ENCODE results near the gene VAV3.
A peak's percentile ranks its signal among the peaks of the same experiment; 100 is the strongest.

VAV3 gene

DNA sequence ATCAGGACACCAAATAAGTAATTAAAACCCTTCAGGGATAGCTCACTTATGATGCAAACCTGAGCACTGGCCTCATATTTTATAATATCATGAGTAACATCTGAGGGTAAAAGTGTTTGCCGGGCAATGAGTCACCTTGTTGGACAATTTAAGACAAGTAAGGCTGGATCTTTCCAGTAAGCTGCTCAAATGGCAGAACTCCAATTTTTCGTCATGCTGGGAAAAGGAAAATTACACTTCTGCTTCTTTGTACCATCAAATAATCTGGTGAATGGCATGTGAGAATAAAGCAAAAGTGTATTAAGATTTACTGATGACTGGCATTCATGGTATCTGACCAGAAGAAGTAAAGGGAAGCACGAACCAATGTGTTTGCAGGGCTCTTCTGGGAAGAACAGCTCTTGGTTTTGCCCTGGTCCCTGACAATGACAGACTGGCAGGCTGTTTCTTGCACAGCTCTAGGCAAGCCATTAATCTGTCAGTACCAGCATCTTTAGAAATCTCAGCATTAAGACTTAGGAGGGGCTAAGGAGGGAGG lies 392.2 kb downstream of the VAV3 start:
- DNase-seq (ENCODE audit: low read depth), result peak; percentile 86
- no peak overlapping the region for H3K4me3 ChIP-seq (ENCODE audit: control insufficient read depth, low read depth, low read length)
- TF ChIP-seq, protein P1, sequence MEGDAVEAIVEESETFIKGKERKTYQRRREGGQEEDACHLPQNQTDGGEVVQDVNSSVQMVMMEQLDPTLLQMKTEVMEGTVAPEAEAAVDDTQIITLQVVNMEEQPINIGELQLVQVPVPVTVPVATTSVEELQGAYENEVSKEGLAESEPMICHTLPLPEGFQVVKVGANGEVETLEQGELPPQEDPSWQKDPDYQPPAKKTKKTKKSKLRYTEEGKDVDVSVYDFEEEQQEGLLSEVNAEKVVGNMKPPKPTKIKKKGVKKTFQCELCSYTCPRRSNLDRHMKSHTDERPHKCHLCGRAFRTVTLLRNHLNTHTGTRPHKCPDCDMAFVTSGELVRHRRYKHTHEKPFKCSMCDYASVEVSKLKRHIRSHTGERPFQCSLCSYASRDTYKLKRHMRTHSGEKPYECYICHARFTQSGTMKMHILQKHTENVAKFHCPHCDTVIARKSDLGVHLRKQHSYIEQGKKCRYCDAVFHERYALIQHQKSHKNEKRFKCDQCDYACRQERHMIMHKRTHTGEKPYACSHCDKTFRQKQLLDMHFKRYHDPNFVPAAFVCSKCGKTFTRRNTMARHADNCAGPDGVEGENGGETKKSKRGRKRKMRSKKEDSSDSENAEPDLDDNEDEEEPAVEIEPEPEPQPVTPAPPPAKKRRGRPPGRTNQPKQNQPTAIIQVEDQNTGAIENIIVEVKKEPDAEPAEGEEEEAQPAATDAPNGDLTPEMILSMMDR (conservative IDR thresholded peaks at IDR 0.05; ENCODE audit: control insufficient read depth, insufficient read depth, low read depth, low read length), result no peak

DNA sequence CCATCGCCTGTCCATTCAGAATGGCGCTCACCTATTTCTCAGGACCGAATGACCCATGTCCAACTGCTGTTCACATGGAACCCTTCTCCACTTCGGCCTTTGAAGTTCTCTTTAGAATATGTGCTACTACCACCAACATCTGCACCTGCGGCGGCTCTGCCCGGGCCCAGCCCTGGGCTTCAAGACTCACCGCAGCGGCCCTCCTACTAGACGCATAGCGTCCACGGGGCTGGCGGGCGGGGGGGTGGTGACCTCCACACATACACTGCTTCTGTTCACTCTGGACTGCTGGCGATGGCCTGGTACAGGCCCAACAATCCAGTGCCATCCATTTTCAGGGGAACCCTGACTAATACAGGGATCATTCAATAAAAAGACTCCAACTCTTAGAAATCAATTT lies 394.2 kb downstream of the VAV3 start:
- H3K4me3 ChIP-seq (ENCODE audit: control insufficient read depth, low read depth, low read length), result no peak overlapping the region
- no peak for DNase-seq (ENCODE audit: low read depth)
- TF ChIP-seq, protein P1 (conservative IDR thresholded peaks at IDR 0.05; ENCODE audit: control insufficient read depth, insufficient read depth, low read depth, low read length), result no peak

DNA sequence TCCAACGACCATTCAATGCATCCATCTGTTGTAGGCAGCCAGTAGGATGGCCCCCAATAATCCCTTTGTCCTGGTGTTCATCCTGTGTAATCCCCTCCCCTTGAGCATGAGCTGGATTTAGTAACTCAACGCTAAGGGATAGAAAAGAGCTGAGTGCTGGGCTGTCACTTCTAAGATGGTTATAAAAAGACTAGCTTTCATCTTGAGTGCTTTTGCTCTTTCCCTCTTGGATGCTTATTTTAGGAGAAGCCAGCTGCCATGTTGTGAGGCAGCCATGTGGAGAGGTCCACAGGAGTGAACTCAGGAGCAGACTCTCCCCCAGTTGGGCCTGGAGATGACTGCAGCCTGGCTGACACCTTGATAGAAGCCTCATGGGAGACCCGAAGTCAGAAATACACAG lies 401.5 kb downstream of the VAV3 start:
- no peak for DNase-seq (ENCODE audit: low read depth)
- H3K4me3 ChIP-seq (ENCODE audit: control insufficient read depth, low read depth, low read length), result no peak overlapping the region
- TF ChIP-seq, protein P1 (conservative IDR thresholded peaks at IDR 0.05; ENCODE audit: control insufficient read depth, insufficient read depth, low read depth, low read length), result no peak

DNA sequence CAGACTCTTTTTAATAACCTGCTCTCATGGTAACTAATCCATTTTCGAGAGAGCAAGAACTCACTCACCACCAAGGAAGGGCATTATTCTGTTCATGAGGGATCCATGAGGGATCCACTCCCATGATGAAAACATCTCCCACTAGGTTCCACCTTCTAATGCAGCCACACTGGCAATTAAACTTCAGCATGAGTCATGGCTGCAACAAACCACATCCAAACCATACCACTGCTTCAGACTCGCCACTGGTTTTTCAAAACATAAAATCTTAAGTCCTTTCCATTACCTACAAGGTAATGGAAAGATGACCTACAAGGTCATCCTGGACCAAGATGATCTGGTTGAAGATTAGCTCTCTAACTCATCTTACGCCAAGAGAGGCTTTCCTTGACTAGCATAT lies 405.1 kb downstream of the VAV3 start:
- H3K4me3 ChIP-seq (ENCODE audit: control insufficient read depth, low read depth, low read length), result no peak overlapping the region
- peak; percentile 17 for DNase-seq (ENCODE audit: low read depth)
- TF ChIP-seq, protein P1 (conservative IDR thresholded peaks at IDR 0.05; ENCODE audit: control insufficient read depth, insufficient read depth, low read depth, low read length), result no peak

DNA sequence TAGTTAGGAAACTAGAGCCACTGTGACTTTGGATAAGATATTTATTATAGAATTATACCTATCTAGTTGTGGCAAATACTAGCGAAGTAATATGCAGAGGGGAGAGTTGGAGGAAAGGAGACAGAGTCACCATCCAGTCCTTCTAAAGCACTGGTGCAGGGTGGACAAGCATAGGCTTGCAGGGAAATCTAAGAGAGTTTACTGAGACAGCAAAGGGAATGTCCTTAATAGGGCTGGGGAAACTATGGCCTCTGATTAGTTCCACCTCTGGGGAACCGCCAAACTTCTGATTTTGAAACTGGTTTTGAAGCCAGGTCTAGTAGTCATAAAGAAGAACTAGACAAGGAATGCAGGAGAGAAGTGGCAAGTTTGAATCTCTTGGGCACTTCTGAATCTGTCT lies 407.9 kb downstream of the VAV3 start:
- no peak for DNase-seq (ENCODE audit: low read depth)
- TF ChIP-seq, protein P1 (conservative IDR thresholded peaks at IDR 0.05; ENCODE audit: control insufficient read depth, insufficient read depth, low read depth, low read length), result no peak
- H3K4me3 ChIP-seq (ENCODE audit: control insufficient read depth, low read depth, low read length), result no peak overlapping the region

DNA sequence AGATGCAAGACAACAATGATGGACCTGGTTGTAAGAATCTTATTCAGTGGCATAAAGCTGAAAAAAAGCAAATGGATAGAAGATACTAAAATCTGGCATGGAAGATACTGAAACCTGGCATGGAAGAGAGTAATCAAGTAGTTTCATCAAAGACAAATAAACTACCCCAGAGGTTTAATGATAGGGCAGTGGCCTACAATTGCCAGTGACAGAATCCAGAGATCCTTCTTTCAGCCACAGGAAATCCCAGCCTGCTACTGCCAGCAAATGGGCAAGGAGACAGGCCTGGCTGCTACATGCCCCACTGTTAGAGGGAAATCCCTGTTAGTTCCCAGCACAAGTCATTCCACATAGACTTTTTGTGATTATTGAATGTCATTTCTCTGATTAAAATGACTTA lies 409.4 kb downstream of the VAV3 start:
- DNase-seq (ENCODE audit: low read depth), result no peak
- H3K4me3 ChIP-seq (ENCODE audit: control insufficient read depth, low read depth, low read length), result no peak overlapping the region
- TF ChIP-seq, protein P1 (conservative IDR thresholded peaks at IDR 0.05; ENCODE audit: control insufficient read depth, insufficient read depth, low read depth, low read length), result no peak

DNA sequence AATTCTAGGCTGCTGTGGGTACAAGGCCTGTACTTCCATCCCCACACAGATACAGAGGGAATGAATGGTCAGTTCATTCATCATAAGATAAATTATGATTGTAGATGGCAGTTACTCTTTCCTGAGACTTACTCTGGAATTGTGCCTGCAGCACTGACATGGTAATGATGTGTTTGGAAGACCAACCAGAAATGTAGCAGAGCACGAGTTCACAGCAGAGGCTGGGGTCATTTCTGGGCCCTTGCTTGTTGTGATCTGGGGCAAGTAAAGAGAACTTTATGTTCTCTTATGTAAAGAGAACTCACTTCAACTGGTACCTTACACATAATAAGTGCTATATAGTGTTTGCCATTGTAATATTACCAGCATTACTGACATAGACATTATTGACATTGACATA lies 412.2 kb downstream of the VAV3 start:
- no peak overlapping the region for H3K4me3 ChIP-seq (ENCODE audit: control insufficient read depth, low read depth, low read length)
- TF ChIP-seq, protein P1 (conservative IDR thresholded peaks at IDR 0.05; ENCODE audit: control insufficient read depth, insufficient read depth, low read depth, low read length), result no peak
- no peak for DNase-seq (ENCODE audit: low read depth)
